SK-N-SH (cell line): ENCODE results near the gene PCDHGA5. TPM values are rescaled to one million over a fixed set of nuclear protein-coding genes. Genes with fewer than 3 reads are reported as not detected.

Source experiments
- CTCF ChIA-PET: fragments of 300-600, 350-600 bp; formaldehyde crosslinking; extraction: SDS; loops from one replicate; lab custom pipeline; 2021; lab: Yijun Ruan, JAX
- POLR2A ChIA-PET: fragments of 350-600 bp; sonication (Branson Sonifier 250); formaldehyde crosslinking; extraction: SDS; loops from one replicate; lab custom pipeline; 2020; ENCODE audit warnings: antibody characterized with exemption, inconsistent platforms; lab: Yijun Ruan, JAX
- DNase-seq: peaks from one replicate; pipeline ENCODE4 v3.0.0; 2012
- H2AFZ ChIP-seq: fragments of 200-600 bp; sonication (generic); 2 replicates; pipeline ENCODE4 v1.8.1; 2016; ENCODE audit warnings: antibody characterized with exemption, mild to moderate bottlenecking, low read depth
- H3F3A ChIP-seq: fragments of 200-600 bp; sonication (generic); replicated peaks from 2 replicates; pipeline ENCODE3; 2016; ENCODE audit warnings: antibody characterized with exemption, mild to moderate bottlenecking; ENCODE audit not compliant: insufficient read depth
- H3K27ac ChIP-seq, 2 experiments: fragments of 200-500 bp in 1 of 2; fragments of 200-600 bp in 1 of 2; sonication (Bioruptor generic) in 1 of 2; sonication (generic), shearing (Covaris generic) in 1 of 2; 2 replicates each; pipeline versions ENCODE4 v1.5.1 to v1.6.1; 2014 to 2016; ENCODE audit warnings: low read depth in 2 of 2, inconsistent platforms in 1 of 2, low read length in 1 of 2, mild to moderate bottlenecking in 1 of 2, mixed read lengths in 1 of 2
- H3K27me3 ChIP-seq: fragments of 200-600 bp; sonication (generic), shearing (Covaris generic); 2 replicates; pipeline ENCODE4 v1.6.1; 2016; ENCODE audit warnings: mixed run types; ENCODE audit not compliant: insufficient read depth
- H3K36me3 ChIP-seq, 2 experiments: fragments of 200-500 bp in 1 of 2; fragments of 200-600 bp in 1 of 2; sonication (Bioruptor generic) in 1 of 2; sonication (generic) in 1 of 2; replicated peaks in 1 of 2; 2 replicates each; pipeline versions ENCODE3 to v1.5.1; 2014 to 2016; ENCODE audit warnings: low read length in 1 of 2, mild to moderate bottlenecking in 1 of 2; ENCODE audit not compliant: insufficient read depth in 2 of 2, control insufficient read depth in 1 of 2
- H3K4me1 ChIP-seq, 2 experiments: fragments of 200-500 bp in 1 of 2; fragments of 200-600 bp in 1 of 2; sonication (Bioruptor generic) in 1 of 2; sonication (generic), shearing (Covaris generic) in 1 of 2; 2 replicates each; pipeline versions ENCODE4 v1.5.1 to v1.6.1; 2014 to 2016; ENCODE audit warnings: low read depth in 1 of 2, low read length in 1 of 2, mixed run types in 1 of 2; ENCODE audit not compliant: insufficient read depth in 2 of 2, control insufficient read depth in 1 of 2
- H3K4me2 ChIP-seq: fragments of 200-600 bp; sonication (generic), shearing (Covaris generic); 2 replicates; pipeline ENCODE4 v1.6.1; 2017; ENCODE audit warnings: mixed run types
- H3K4me3 ChIP-seq, 2 experiments: fragments of 200-500 bp in 1 of 2; fragments of 200-600 bp in 1 of 2; sonication (Bioruptor generic) in 1 of 2; sonication (generic), shearing (Covaris generic) in 1 of 2; 2 replicates each; pipeline versions ENCODE4 v1.5.1 to v1.8.1; 2014 to 2016; ENCODE audit warnings: low read depth in 2 of 2, inconsistent platforms in 1 of 2, low read length in 1 of 2, mild to moderate bottlenecking in 1 of 2, mixed read lengths in 1 of 2, moderate library complexity in 1 of 2
- H3K79me2 ChIP-seq: fragments of 200-600 bp; sonication (generic); 2 replicates; pipeline ENCODE4 v1.8.1; 2017; ENCODE audit warnings: mild to moderate bottlenecking; ENCODE audit not compliant: insufficient read depth
- H3K9ac ChIP-seq: fragments of 200-600 bp; sonication (generic); 2 replicates; pipeline ENCODE4 v1.6.1; 2017; ENCODE audit warnings: mixed run types
- H3K9me2 ChIP-seq: fragments of 200-600 bp; sonication (generic); 2 replicates; pipeline ENCODE4 v1.6.1; 2017; ENCODE audit warnings: mixed run types
- H3K9me3 ChIP-seq: fragments of 200-600 bp; sonication (generic); 2 replicates; pipeline ENCODE4 v1.6.1; 2017; ENCODE audit warnings: mixed run types, mild to moderate bottlenecking, moderate library complexity
- H4K20me1 ChIP-seq: fragments of 200-600 bp; sonication (generic); 2 replicates; pipeline ENCODE4 v1.6.1; 2017; ENCODE audit warnings: mild to moderate bottlenecking, mixed run types; ENCODE audit not compliant: insufficient read depth
- FOXM1 ChIP-seq: IDR thresholded peaks from 2 replicates; pipeline ENCODE4 v1.4.0; 2012; ENCODE audit warnings: low read depth, mild to moderate bottlenecking
- MEF2A ChIP-seq: IDR thresholded peaks from 2 replicates; pipeline ENCODE4 v1.4.0; 2012; ENCODE audit warnings: low read depth, borderline replicate concordance
- NFIC ChIP-seq: IDR thresholded peaks from 2 replicates; pipeline ENCODE4 v1.4.0; 2012; ENCODE audit warnings: borderline replicate concordance
- NRF1 ChIP-seq: IDR thresholded peaks from 2 replicates; pipeline ENCODE4 v1.6.1; 2012; ENCODE audit warnings: low read depth, mild to moderate bottlenecking, low read length
- SIN3A ChIP-seq: IDR thresholded peaks from 2 replicates; pipeline ENCODE4 v1.6.1; 2012; ENCODE audit warnings: low read depth, mild to moderate bottlenecking, low read length, moderate library complexity, borderline replicate concordance
- TCF12 ChIP-seq: IDR thresholded peaks from 2 replicates; pipeline ENCODE4 v1.4.0; 2012
- YY1 ChIP-seq: IDR thresholded peaks from 2 replicates; pipeline ENCODE4 v1.4.0; 2012; ENCODE audit warnings: low read depth, mild to moderate bottlenecking
- ZBTB33 ChIP-seq: IDR thresholded peaks from 2 replicates; pipeline ENCODE4 v1.4.0; 2012; ENCODE audit warnings: low read depth, borderline replicate concordance
- WGBS: methylation state at CpG from one replicate; pipeline ENCODE4 v1.1.6; 2017; ENCODE audit warnings: low lambda C conversion rate; 5-methylcytosine and 5-hydroxymethylcytosine counted together
- polyA plus RNA-seq, 3 experiments: library from polyadenylated mRNA; depleted of rRNA; stranded (reverse); fragments of >200 nt; gene quantifications; 2 replicates each; pipeline ENCODE4 v1.2.3, GENCODE V29; 2012
- TF ChIP-seq, protein P1 (sequence below): IDR thresholded peaks from 2 replicates; pipeline ENCODE4 v1.6.1; 2012; ENCODE audit warnings: mild to moderate bottlenecking, low read depth, low read length, moderate library complexity
- TF ChIP-seq, protein P2 (sequence below): fragments of 200-600 bp; sonication (generic); IDR thresholded peaks from 2 replicates; pipeline ENCODE4 v1.6.1; 2017; ENCODE audit warnings: antibody characterized with exemption, mild to moderate bottlenecking, moderate library complexity

Gene PCDHGA5
- polyA plus RNA-seq, 1 of the 3 experiments (the other 2 are of a cell fraction): 0.71 TPM

- no peaks in the 10 kb centered on the region; the same call in 1 of the 2 replicates for H3K9me3 ChIP-seq
- peaks cover 0 to 9% of the 10 kb centered on the region in 2 experiments for H3K36me3 ChIP-seq
- H3K27ac ChIP-seq: no peak overlapping the region
- ChIA-PET CTCF (no interaction called here), POLR2A (no interaction called here)
- H3K9me2 ChIP-seq: no peaks in the 10 kb centered on the region
- no peak overlapping the region for H3K4me2 ChIP-seq
- DNase-seq: no peak
- 90% methylated on average over 64 of the region's 64 CpGs for WGBS
- H2AFZ ChIP-seq: no peak overlapping the region
- no peak overlapping the region for H3K9ac ChIP-seq
- no peaks in the 10 kb centered on the region for H4K20me1 ChIP-seq
- H3K27me3 ChIP-seq: no peaks in the 10 kb centered on the region
- no peak overlapping the region; a peak in 1 of 4 replicates for H3K4me3 ChIP-seq
- no peaks in the 10 kb centered on the region for H3K4me1 ChIP-seq
- no peaks in the 10 kb centered on the region for H3F3A ChIP-seq
- no peaks in the 10 kb centered on the region for H3K79me2 ChIP-seq
- no peak for TF ChIP-seq TCF12
- no peak for TF ChIP-seq MEF2A
- no peak for TF ChIP-seq NFIC
- no peak for TF ChIP-seq NRF1
- TF ChIP-seq SIN3A: no peak
- TF ChIP-seq FOXM1: no peak
- no peak for TF ChIP-seq ZBTB33
- TF ChIP-seq YY1: no peak
- TF ChIP-seq, protein P1, sequence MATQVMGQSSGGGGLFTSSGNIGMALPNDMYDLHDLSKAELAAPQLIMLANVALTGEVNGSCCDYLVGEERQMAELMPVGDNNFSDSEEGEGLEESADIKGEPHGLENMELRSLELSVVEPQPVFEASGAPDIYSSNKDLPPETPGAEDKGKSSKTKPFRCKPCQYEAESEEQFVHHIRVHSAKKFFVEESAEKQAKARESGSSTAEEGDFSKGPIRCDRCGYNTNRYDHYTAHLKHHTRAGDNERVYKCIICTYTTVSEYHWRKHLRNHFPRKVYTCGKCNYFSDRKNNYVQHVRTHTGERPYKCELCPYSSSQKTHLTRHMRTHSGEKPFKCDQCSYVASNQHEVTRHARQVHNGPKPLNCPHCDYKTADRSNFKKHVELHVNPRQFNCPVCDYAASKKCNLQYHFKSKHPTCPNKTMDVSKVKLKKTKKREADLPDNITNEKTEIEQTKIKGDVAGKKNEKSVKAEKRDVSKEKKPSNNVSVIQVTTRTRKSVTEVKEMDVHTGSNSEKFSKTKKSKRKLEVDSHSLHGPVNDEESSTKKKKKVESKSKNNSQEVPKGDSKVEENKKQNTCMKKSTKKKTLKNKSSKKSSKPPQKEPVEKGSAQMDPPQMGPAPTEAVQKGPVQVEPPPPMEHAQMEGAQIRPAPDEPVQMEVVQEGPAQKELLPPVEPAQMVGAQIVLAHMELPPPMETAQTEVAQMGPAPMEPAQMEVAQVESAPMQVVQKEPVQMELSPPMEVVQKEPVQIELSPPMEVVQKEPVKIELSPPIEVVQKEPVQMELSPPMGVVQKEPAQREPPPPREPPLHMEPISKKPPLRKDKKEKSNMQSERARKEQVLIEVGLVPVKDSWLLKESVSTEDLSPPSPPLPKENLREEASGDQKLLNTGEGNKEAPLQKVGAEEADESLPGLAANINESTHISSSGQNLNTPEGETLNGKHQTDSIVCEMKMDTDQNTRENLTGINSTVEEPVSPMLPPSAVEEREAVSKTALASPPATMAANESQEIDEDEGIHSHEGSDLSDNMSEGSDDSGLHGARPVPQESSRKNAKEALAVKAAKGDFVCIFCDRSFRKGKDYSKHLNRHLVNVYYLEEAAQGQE: no peak
- TF ChIP-seq, protein P2, sequence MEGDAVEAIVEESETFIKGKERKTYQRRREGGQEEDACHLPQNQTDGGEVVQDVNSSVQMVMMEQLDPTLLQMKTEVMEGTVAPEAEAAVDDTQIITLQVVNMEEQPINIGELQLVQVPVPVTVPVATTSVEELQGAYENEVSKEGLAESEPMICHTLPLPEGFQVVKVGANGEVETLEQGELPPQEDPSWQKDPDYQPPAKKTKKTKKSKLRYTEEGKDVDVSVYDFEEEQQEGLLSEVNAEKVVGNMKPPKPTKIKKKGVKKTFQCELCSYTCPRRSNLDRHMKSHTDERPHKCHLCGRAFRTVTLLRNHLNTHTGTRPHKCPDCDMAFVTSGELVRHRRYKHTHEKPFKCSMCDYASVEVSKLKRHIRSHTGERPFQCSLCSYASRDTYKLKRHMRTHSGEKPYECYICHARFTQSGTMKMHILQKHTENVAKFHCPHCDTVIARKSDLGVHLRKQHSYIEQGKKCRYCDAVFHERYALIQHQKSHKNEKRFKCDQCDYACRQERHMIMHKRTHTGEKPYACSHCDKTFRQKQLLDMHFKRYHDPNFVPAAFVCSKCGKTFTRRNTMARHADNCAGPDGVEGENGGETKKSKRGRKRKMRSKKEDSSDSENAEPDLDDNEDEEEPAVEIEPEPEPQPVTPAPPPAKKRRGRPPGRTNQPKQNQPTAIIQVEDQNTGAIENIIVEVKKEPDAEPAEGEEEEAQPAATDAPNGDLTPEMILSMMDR: no peak
These were observed 45.8 kb downstream of the PCDHGA5 start for GRCh38 chr5:141409598-141410306.
